ENCODE data around the gene PHACTR3. TPM values are rescaled to one million over a fixed set of nuclear protein-coding genes. Genes with fewer than 3 reads are reported as not detected.

The PHACTR3 gene
- total RNA-seq, 4 donors from 2014 or later, result 1.4 to 7.2 (median 4.3) TPM

- no peak overlapping the region for H3K4me3 ChIP-seq (ENCODE audit: low read depth, poor library complexity, severe bottlenecking)
- DNase-seq (ENCODE audit: low spot score in 2 of 2), result peak in 1 of 2 donors; percentile 25
- no peak for TF ChIP-seq POLR2A (IDR thresholded peaks at IDR 0.05)
- no peak for TF ChIP-seq CTCF (IDR thresholded peaks at IDR 0.05)
- intact Hi-C loops (cut with DNase I; ENCODE audit: low total_unique reads), result no loop called here
- 45% methylated on average over 5 of the region's 5 CpGs for WGBS, 2 donors
These were observed 101.5 kb downstream of the PHACTR3 start for GRCh38 chr20:59705651-59706399.

GRCh38 chr20:59706400-59706693, 102.0 kb downstream of the PHACTR3 start:
- TF ChIP-seq CTCF (IDR thresholded peaks at IDR 0.05) (no peak), POLR2A (IDR thresholded peaks at IDR 0.05) (no peak)

GRCh38 chr20:59708326-59708725, 104.0 kb downstream of the PHACTR3 start:
- DNase-seq (ENCODE audit: low spot score in 2 of 2), result no peak
- H3K4me3 ChIP-seq (ENCODE audit: low read depth, poor library complexity, severe bottlenecking), result no peak overlapping the region
- intact Hi-C loops (cut with DNase I; ENCODE audit: low total_unique reads), result no loop called here
- 76 to 79% methylated on average over 6 of the region's 6 CpGs for WGBS, 2 donors
- no peak for TF ChIP-seq CTCF (IDR thresholded peaks at IDR 0.05)
- TF ChIP-seq POLR2A (IDR thresholded peaks at IDR 0.05), result no peak

More at GRCh38 chr20:59706400-59706693, 102.0 kb downstream of the PHACTR3 start:
- H3K4me3 ChIP-seq (ENCODE audit: low read depth, poor library complexity, severe bottlenecking), result no peak overlapping the region
- 43 to 47% methylated on average over 1 of the region's 1 CpG for WGBS, 2 donors
- intact Hi-C loops (cut with DNase I; ENCODE audit: low total_unique reads), result no loop called here
- no peak for DNase-seq (ENCODE audit: low spot score in 2 of 2)

- H3K4me3 ChIP-seq (ENCODE audit: low read depth, poor library complexity, severe bottlenecking), result no peak overlapping the region
- 53 to 65% methylated on average over 1 of the region's 1 CpG for WGBS, 2 donors
- TF ChIP-seq POLR2A (IDR thresholded peaks at IDR 0.05) (no peak), CTCF (IDR thresholded peaks at IDR 0.05) (no peak)
- intact Hi-C loops (cut with DNase I; ENCODE audit: low total_unique reads), result no loop called here
- no peak for DNase-seq (ENCODE audit: low spot score in 2 of 2)
These were observed 105.3 kb downstream of the PHACTR3 start for GRCh38 chr20:59709636-59710035.

- H3K4me3 ChIP-seq (ENCODE audit: low read depth, poor library complexity, severe bottlenecking), result no peak overlapping the region
- DNase-seq (ENCODE audit: low spot score in 2 of 2), result no peak
- intact Hi-C loops (cut with DNase I; ENCODE audit: low total_unique reads), result no loop called here
These were observed 113.7 kb downstream of the PHACTR3 start for GRCh38 chr20:59718071-59718470.

More at GRCh38 chr20:59718071-59718470, 113.7 kb downstream of the PHACTR3 start:
- TF ChIP-seq CTCF (IDR thresholded peaks at IDR 0.05) (no peak), POLR2A (IDR thresholded peaks at IDR 0.05) (no peak)

Measured in lower leg skin (tissue), 4 donors.